Hypothalamus (tissue), 51 donors: Measurements from ENCODE around the gene USP31.

ENCODE experiments used
- DNase-seq, 51 donors: peaks; one replicate each; lab custom pipeline; 2025; lab: John Stamatoyannopoulos, UW

USP31 gene

DNA sequence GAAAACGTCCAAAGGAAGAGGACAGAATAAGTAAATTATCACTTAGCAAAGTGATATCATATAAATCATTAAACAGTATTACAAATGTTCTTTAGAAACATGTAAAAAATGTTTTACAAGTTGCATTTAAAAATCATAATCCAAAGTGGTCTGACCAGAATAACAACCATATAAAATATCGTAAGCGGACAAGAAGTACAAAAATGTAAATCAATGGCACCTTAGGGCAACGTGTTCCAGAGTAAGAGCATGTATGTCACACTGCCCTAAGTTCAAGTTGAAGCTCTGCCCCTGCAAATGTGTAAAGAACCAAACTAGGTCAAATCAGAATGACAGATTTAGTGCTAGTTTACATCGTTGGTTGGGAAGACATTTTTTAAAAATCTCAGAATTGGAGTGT, 11.4 kb downstream of the USP31 start:
- DNase-seq: no peak

GRCh38 chr16:23137256-23137655, 12.0 kb downstream of the USP31 start:
- no peak for DNase-seq

GRCh38 chr16:23134274-23134673, 15.0 kb downstream of the USP31 start:
- DNase-seq: no peak

DNA sequence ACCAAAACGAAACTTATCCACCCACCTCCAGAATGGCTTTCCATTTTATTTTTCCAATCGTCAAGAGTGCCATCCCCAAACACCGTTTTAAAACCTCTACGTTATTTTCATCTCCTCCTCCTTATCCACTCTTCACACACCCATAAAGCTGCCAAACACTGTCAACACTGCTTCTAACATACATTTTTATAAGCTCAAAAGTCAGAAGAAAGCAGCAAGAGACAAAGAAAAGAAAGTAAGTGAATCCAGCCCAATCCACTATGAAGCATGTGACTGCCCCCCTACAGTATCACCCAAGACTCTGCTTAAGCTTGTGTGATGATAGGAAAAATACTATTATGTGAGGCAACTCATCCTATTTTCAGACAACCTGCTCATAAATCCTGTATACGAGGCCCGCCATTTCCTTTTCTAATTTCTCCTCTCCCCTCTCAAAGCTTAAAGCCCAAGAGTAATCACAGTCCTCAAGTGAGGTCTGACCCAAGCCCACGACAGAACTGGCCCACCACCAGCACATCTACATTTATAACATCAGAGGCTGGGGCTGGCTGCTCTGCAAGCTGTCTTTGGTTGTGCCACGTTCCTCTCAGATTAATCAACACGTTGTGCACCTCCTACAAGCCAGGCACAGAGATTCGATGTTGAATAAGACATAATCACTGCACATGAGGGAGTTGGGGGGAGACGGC, 16.3 kb downstream of the USP31 start:
- peak in 4 of 51 donors; percentile 11 to 71 (median 36) for DNase-seq

- peak in 7 of 51 donors; percentile 22 to 75 (median 29) for DNase-seq
Measured at GRCh38 chr16:23131931-23132621, 17.2 kb downstream of the USP31 start.

- DNase-seq: no peak
Measured at GRCh38 chr16:23131436-23131835, 17.8 kb downstream of the USP31 start.

DNA sequence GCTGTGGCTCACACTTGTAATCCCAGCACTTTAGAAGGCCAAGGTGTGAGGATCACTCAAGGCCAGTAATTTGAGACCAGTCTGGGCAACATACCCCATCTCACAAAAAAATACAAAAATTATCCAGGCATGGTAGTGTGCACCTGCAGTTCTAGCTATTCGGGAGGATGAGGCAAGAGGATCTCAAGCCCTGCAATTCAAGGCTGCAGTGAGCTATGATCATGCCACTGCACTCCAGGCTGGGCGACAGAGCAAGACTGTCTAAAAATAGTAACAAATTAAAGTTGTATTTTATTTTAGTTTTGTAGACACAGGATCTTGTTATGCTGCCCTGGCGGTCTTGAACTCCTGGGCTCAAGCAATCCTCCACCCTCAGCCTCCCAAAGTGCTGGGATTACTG, 18.2 kb downstream of the USP31 start:
- no peak for DNase-seq

GRCh38 chr16:23129686-23130085, 19.6 kb downstream of the USP31 start:
- no peak for DNase-seq

GRCh38 chr16:23128056-23128455, 21.2 kb downstream of the USP31 start:
- DNase-seq: no peak

DNA sequence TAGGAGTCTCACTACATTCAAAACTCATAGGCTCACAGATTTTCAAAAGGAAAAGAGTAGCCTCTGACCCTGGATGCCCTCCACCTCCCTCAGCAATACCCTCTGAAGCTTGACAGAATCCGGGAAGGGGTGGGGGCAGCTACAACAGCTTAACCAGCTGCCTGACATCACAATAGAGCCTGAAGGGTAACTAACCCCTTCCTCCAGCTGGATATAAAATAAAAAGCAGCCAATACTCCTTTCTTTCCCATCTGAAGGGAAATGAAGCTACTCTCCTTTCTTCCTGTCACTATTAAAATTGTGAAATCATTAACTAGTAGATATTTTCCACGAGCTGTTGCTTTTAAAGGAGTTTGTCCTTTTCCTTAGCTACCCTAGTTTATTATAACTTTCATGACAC, 24.0 kb downstream of the USP31 start:
- no peak for DNase-seq

DNA sequence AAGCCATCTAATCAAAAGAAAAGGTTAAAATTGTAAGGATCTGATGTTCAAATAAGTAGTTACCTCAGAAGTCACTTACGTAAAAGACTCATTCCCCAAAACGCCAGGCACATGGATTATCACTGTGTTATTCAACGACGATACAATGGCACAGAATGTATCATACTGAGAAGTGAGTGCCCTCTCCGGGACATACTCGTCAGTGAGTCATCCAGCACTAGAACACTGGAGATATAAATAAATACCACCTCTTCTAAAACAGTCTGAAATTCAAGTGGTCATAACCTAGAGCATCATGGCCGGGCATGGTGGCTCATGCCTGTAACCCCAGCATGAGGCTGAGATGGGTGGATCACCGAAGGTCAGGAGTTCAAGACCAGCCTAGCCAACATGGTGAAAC, 24.9 kb downstream of the USP31 start:
- DNase-seq: peak in 2 of 51 donors; percentile 24 to 33

- no peak for DNase-seq
Measured at GRCh38 chr16:23122144-23122543, 27.1 kb downstream of the USP31 start.

GRCh38 chr16:23121024-23121423, 28.2 kb downstream of the USP31 start:
- no peak for DNase-seq

- no peak for DNase-seq
Measured at GRCh38 chr16:23120562-23120961, 28.7 kb downstream of the USP31 start.

GRCh38 chr16:23119570-23119969, 29.7 kb downstream of the USP31 start:
- no peak for DNase-seq

GRCh38 chr16:23114131-23114904, 34.9 kb downstream of the USP31 start:
- DNase-seq: no peak

GRCh38 chr16:23113185-23113584, 36.1 kb downstream of the USP31 start:
- DNase-seq: no peak

DNA sequence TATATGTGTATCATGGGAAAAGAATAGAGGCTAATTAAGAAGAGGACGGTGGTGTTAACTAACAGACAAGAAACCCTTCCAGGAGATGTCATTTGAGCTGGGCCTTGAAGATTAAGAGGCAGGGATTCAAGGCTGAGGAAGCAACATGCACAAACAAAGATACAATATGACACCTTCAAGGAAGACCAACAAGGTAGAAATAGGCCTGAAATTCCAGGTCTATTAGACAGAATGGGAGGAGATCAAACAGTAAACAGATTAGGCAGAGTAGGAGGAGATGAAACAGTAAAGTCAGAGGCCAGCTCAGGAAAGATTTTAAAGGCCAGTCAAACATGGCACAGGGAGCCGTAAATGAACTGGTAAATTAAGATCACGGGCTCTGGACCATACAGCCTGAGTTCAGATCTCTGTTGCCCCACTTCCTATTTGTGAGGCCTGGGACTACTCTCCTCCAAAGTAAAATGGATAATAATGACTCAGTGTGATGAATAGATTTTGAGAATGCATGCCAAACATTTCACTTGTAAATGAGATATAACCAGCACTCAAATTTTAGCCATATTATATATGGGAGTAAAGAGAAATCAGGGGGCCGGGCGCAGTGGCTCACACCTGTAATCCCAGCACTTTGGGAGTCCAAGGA, 38.9 kb downstream of the USP31 start:
- no peak for DNase-seq

DNA sequence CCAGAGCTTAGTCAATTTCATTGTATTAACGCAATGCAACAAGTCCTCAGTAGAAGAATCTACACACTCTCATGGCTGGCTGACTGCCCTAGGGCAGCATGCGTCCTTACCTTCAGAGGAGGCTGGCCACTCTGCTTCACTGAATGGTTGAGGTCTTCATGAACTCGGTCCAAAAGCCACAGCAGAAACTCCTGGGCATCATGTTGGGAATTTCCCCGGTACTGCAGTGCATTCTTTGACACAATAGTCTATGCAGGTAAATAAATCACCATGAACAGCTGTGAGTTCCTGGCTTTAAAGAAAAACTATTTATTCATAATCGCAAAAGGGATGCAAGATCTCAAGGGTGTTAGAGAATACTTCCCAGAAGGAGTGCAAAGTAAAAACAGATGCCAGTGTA, 41.3 kb downstream of the USP31 start:
- no peak for DNase-seq

GRCh38 chr16:23107117-23107516, 42.1 kb downstream of the USP31 start:
- DNase-seq: no peak

DNA sequence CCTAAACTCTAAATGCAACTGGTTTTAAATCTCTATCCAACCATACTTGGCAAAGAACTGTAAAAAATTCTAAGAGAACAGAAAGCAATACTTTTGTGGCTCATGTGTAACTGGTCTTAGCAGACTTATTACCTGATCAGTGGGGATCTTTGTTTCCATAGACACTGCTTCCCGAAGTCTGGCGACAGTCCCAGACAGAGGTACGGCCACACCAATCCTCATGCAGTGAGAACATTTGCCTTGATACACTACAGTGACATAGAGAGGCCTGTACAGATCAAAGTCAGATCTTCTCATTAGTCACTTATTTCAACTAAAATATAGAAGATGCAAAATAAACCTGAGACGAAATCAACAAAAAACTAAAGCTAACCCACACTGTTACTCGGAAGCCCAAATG, 43.9 kb downstream of the USP31 start:
- no peak for DNase-seq
